Adrenal gland (tissue), 5 donors: Measurements from ENCODE around the gene CTPS2.

ENCODE experiments used
- POLR2A ChIP-seq, 2 donors: fragments of 450-650 bp; IDR thresholded peaks; one replicate each; pipeline ENCODE4 v1.6.1; 2017; ENCODE audit warnings: antibody characterized with exemption in 2 of 2, mild to moderate bottlenecking in 2 of 2, moderate library complexity in 1 of 2
- TF ChIP-seq, protein P1 (sequence below), 6 experiments: fragments of 450-650 bp in 4 of 6; fragments of 200-600 bp in 2 of 6; sonication (generic) in 1 of 6; IDR thresholded peaks; 1 replicate in 5 of 6; 2 replicates in 1 of 6; pipeline versions ENCODE4 v1.5.1 to v1.8.0; 2016 to 2021; ENCODE audit warnings: antibody characterized with exemption in 6 of 6, mild to moderate bottlenecking in 2 of 6, moderate library complexity in 1 of 6
- donor health status: DM: no; HTN: no; CAD: no.

- TF ChIP-seq, protein P1, sequence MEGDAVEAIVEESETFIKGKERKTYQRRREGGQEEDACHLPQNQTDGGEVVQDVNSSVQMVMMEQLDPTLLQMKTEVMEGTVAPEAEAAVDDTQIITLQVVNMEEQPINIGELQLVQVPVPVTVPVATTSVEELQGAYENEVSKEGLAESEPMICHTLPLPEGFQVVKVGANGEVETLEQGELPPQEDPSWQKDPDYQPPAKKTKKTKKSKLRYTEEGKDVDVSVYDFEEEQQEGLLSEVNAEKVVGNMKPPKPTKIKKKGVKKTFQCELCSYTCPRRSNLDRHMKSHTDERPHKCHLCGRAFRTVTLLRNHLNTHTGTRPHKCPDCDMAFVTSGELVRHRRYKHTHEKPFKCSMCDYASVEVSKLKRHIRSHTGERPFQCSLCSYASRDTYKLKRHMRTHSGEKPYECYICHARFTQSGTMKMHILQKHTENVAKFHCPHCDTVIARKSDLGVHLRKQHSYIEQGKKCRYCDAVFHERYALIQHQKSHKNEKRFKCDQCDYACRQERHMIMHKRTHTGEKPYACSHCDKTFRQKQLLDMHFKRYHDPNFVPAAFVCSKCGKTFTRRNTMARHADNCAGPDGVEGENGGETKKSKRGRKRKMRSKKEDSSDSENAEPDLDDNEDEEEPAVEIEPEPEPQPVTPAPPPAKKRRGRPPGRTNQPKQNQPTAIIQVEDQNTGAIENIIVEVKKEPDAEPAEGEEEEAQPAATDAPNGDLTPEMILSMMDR (IDR thresholded peaks at IDR 0.05) = no peak
- no peak for TF ChIP-seq POLR2A (IDR thresholded peaks at IDR 0.05)
Observed at GRCh38 chrX:16628946-16629595, 83.4 kb downstream of the CTPS2 start.
